22Rv1 (cell line): ENCODE data around the gene PRSS21.

Experiments
- ZFX ChIP-seq: fragments of 450-650 bp; IDR thresholded peaks from 2 replicates; pipeline ENCODE4 v1.6.1; 2017; ENCODE audit warnings: antibody characterized with exemption, borderline replicate concordance
- TF ChIP-seq, protein P1 (sequence below): fragments of 450-650 bp; IDR thresholded peaks from 2 replicates; pipeline ENCODE4 v1.5.1; 2017; ENCODE audit warnings: mild to moderate bottlenecking

DNA sequence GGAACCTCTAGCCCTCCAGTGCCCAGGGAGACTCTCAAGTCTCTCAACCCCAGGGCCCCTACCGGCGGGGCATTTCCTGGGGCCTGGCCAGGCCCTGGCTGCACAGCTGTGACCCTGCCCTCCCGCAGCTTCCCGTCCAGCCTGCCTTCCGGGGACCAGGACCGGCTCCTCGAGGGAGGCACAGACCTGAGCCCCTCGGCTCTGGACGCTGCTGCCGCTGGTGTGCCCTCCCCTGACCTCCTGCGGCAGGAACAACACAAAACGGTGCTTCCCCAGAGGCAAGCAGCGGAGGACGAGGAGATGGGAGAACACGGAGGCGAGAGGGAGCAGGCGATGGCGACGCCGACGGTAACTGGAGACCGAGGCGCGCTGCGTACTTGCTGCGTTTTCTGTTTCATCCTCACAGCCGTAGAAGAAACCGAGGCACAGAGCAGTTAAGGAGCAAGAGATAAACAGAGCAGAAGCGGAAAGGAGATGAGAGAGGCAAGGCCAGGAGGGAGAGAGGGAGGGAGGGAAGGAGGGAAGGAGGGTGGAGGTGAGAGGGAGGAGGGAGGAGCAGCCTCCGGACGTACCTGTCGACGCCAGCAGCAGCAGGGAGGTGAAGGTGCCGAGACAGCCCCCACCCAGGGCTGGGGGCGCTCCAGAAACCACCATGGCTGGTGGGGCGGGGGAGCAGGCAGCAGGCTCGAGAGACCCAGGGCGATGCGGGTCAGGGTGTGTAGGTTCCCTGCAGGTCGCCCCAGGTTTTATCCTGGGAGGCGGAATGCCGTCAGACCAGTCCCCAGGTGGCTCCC lies 40.6 kb downstream of the PRSS21 start, which contains the start of gene PRSS22:
- TF ChIP-seq, protein P1, sequence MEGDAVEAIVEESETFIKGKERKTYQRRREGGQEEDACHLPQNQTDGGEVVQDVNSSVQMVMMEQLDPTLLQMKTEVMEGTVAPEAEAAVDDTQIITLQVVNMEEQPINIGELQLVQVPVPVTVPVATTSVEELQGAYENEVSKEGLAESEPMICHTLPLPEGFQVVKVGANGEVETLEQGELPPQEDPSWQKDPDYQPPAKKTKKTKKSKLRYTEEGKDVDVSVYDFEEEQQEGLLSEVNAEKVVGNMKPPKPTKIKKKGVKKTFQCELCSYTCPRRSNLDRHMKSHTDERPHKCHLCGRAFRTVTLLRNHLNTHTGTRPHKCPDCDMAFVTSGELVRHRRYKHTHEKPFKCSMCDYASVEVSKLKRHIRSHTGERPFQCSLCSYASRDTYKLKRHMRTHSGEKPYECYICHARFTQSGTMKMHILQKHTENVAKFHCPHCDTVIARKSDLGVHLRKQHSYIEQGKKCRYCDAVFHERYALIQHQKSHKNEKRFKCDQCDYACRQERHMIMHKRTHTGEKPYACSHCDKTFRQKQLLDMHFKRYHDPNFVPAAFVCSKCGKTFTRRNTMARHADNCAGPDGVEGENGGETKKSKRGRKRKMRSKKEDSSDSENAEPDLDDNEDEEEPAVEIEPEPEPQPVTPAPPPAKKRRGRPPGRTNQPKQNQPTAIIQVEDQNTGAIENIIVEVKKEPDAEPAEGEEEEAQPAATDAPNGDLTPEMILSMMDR = no peak
- TF ChIP-seq ZFX = no peak
